ENCODE measurements around the gene BRWD1.

- TF ChIP-seq CTCF (optimal IDR thresholded peaks at IDR 0.05 in 1 of 3, IDR thresholded peaks at IDR 0.05 in 1 of 3, conservative IDR thresholded peaks at IDR 0.05 in 1 of 3; ENCODE audit: extremely low read depth in 1 of 3, insufficient read depth in 2 of 3, low read length in 3 of 3) (no peak), EZH2 (IDR thresholded peaks at IDR 0.05; ENCODE audit: low read length) (no peak)
Observed at GRCh38 chr21:39345440-39345839, 32.0 kb upstream of the BRWD1 start.

Data from keratinocyte (primary cell).